DND-41 (cell line): ENCODE measurements around the gene ATP1B3.

ENCODE experiments used
- EZH2 ChIP-seq: IDR thresholded peaks from 3 replicates; pipeline ENCODE4 v1.6.1; 2012; ENCODE audit warnings: borderline replicate concordance, low read depth, mild to moderate bottlenecking, moderate library complexity, low read length, inconsistent platforms; ENCODE audit not compliant: severe bottlenecking
- TF ChIP-seq, protein P1 (sequence below): IDR thresholded peaks from 2 replicates; pipeline ENCODE4 v1.5.1; 2012; ENCODE audit warnings: borderline replicate concordance, low read length, moderate library complexity, mild to moderate bottlenecking; ENCODE audit not compliant: poor library complexity, severe bottlenecking; ENCODE audit errors: extremely low read depth

DNA sequence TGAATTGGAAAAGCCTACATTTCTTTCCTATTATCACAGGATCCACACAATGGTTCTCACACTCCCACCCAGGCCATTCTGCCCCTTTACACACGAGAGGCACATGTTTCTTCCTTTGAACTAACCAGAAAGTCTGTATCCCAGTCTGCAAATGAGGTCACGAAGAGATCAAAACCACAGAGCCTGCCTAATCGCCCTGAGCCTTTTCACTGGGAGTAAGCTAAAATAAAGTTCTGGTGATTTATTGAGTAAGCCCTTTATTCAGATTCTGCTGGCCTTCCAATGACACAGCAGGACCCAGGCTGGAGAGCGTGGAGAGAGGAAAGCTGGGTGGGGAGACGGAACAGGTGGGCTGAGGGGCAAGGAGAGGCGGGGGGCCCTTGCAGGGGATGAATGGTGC is 78.7 kb downstream of the ATP1B3 start:
- TF ChIP-seq, protein P1, sequence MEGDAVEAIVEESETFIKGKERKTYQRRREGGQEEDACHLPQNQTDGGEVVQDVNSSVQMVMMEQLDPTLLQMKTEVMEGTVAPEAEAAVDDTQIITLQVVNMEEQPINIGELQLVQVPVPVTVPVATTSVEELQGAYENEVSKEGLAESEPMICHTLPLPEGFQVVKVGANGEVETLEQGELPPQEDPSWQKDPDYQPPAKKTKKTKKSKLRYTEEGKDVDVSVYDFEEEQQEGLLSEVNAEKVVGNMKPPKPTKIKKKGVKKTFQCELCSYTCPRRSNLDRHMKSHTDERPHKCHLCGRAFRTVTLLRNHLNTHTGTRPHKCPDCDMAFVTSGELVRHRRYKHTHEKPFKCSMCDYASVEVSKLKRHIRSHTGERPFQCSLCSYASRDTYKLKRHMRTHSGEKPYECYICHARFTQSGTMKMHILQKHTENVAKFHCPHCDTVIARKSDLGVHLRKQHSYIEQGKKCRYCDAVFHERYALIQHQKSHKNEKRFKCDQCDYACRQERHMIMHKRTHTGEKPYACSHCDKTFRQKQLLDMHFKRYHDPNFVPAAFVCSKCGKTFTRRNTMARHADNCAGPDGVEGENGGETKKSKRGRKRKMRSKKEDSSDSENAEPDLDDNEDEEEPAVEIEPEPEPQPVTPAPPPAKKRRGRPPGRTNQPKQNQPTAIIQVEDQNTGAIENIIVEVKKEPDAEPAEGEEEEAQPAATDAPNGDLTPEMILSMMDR, result no peak
- no peak for TF ChIP-seq EZH2
